K562 (cell line): Measurements from ENCODE around the gene CTDSPL. TPM values are rescaled to one million over a fixed set of nuclear protein-coding genes. Genes with fewer than 3 reads are reported as not detected.

Experiments used
- BHLHE40 ChIP-seq: IDR thresholded peaks from 2 replicates; pipeline ENCODE4 v1.6.1; 2011; ENCODE audit warnings: low read length, improper control_type of control experiment
- CBX8 ChIP-seq: fragments of 200-600 bp; sonication (generic); IDR thresholded peaks from 2 replicates; pipeline ENCODE4 v1.6.1; 2012; ENCODE audit warnings: borderline replicate concordance, mixed run types, low read depth, mild to moderate bottlenecking, moderate library complexity, mixed read lengths, low read length, control low read depth, inconsistent platforms; ENCODE audit not compliant: poor library complexity, severe bottlenecking; ENCODE audit errors: extremely low read depth
- CC2D1A ChIP-seq: fragments of 450-650 bp; IDR thresholded peaks from 2 replicates; pipeline ENCODE4 v1.6.1; 2017; ENCODE audit warnings: mild to moderate bottlenecking
- CEBPZ ChIP-seq: fragments of 150-350 bp; IDR thresholded peaks from 2 replicates; pipeline ENCODE4 v1.6.1; 2014; ENCODE audit warnings: low read depth, mild to moderate bottlenecking, low read length, borderline replicate concordance
- ESRRB ChIP-seq: fragments of 250-450 bp; sonication (Bioruptor Pico); IDR thresholded peaks from 2 replicates; pipeline ENCODE4 v1.5.0; 2020; ENCODE audit warnings: mild to moderate bottlenecking, moderate library complexity, borderline replicate concordance
- ETV5 ChIP-seq: sonication (generic); formaldehyde crosslinking; IDR thresholded peaks from 2 replicates; pipeline ENCODE4 v1.4.0; 2020; ENCODE audit warnings: low read depth, mild to moderate bottlenecking, missing genetic modification reagents
- FOXM1 ChIP-seq, 2 experiments: fragments of 450-650 bp in 1 of 2; sonication (generic) in 1 of 2; formaldehyde crosslinking in 1 of 2; IDR thresholded peaks; 2 replicates each; pipeline versions ENCODE4 v1.6.1 to v1.9.0; 2017 to 2022; ENCODE audit warnings: low read depth in 2 of 2, mild to moderate bottlenecking in 2 of 2, missing genetic modification reagents in 1 of 2, moderate library complexity in 1 of 2
- HNRNPK ChIP-seq: fragments of 200-400 bp; formaldehyde crosslinking; IDR thresholded peaks from one replicate; pipeline ENCODE4 v1.6.1; 2018; ENCODE audit warnings: mild to moderate bottlenecking, low read depth, low read length; ENCODE audit not compliant: poor library complexity, severe bottlenecking
- MNT ChIP-seq, 2 experiments: fragments of 450-650 bp; conservative IDR thresholded peaks; 2 replicates each; pipeline ENCODE4 v1.6.1; 2017; ENCODE audit warnings: mild to moderate bottlenecking in 2 of 2, moderate library complexity in 2 of 2
- NCOA1 ChIP-seq: fragments of 450-650 bp; IDR thresholded peaks from 2 replicates; pipeline ENCODE4 v1.6.1; 2016; ENCODE audit warnings: low read depth
- PML ChIP-seq: IDR thresholded peaks from 2 replicates; pipeline ENCODE4 v1.6.1; 2012; ENCODE audit warnings: low read length, inconsistent platforms
- POLR2H ChIP-seq: IDR thresholded peaks from 2 replicates; pipeline ENCODE4 v1.6.1; 2016; ENCODE audit warnings: missing genetic modification characterization, low read depth, mild to moderate bottlenecking, control low read depth, missing compliant biosample characterization, moderate library complexity
- PTBP1 ChIP-seq: fragments of 200-400 bp; formaldehyde crosslinking; IDR thresholded peaks from 2 replicates; pipeline ENCODE4 v1.6.1; 2017; ENCODE audit warnings: low read depth, low read length
- RFX1 ChIP-seq: fragments of 450-650 bp; IDR thresholded peaks from 2 replicates; pipeline ENCODE4 v1.6.1; 2016; ENCODE audit warnings: mild to moderate bottlenecking, moderate library complexity
- TEAD4 ChIP-seq, 2 experiments: sonication (generic) in 1 of 2; formaldehyde crosslinking in 1 of 2; IDR thresholded peaks; 2 replicates each; pipeline versions ENCODE4 v1.6.1 to v1.8.0; 2012 to 2022; ENCODE audit warnings: borderline replicate concordance in 1 of 2, inconsistent platforms in 1 of 2, low read length in 1 of 2, mild to moderate bottlenecking in 1 of 2, missing genetic modification reagents in 1 of 2
- TGIF2 ChIP-seq: sonication (generic); formaldehyde crosslinking; IDR thresholded peaks from 2 replicates; pipeline ENCODE4 v1.8.1; 2022; ENCODE audit warnings: mild to moderate bottlenecking, missing genetic modification reagents, moderate library complexity
- TRIM28 ChIP-seq: fragments of 450-650 bp; IDR thresholded peaks from 2 replicates; pipeline ENCODE4 v1.6.1; 2017
- USF2 ChIP-seq: sonication (generic); formaldehyde crosslinking; IDR thresholded peaks from 2 replicates; pipeline ENCODE4 v1.5.0; 2020; ENCODE audit warnings: missing genetic modification reagents
- VEZF1 ChIP-seq: fragments of 200-800 bp; sonication (Bioruptor generic); IDR thresholded peaks from 2 replicates; pipeline ENCODE4 v1.6.1; 2017; ENCODE audit warnings: missing genetic modification characterization, missing compliant biosample characterization
- ZNF124 ChIP-seq: sonication (generic); formaldehyde crosslinking; IDR thresholded peaks from 2 replicates; pipeline ENCODE4 v1.8.1; 2022; ENCODE audit warnings: missing genetic modification reagents
- polyA plus RNA-seq, 8 experiments: library from polyadenylated mRNA; depleted of rRNA in 4 of 8; stranded (reverse) in 5 of 8; unstranded in 3 of 8; fragments of >200 nt; fragmentation: Nextera tagmentation in 2 of 8; fragmentation: Illumina TruSeq in 1 of 8; extraction: Ambion mirVana in 2 of 8; extraction: Trizol in 1 of 8; gene quantifications; 2 replicates each; pipeline versions ENCODE4 v1.2.1 to v1.2.3, GENCODE V29; 2011 to 2014; ENCODE audit warnings: inconsistent platforms in 1 of 8, missing spikeins in 1 of 8
- total RNA-seq, 7 experiments: library from RNA; depleted of rRNA in 6 of 7; stranded (reverse); fragments of >200 nt in 6 of 7; fragmentation: Illumina TruSeq in 2 of 7; extraction: Trizol in 2 of 7; gene quantifications; 2 replicates each; pipeline versions ENCODE4 v1.2.1 to v1.2.3, GENCODE V29; 2011 to 2021; ENCODE audit warnings: low replicate concordance in 1 of 7

Gene CTDSPL
- total and polyA plus RNA-seq, 9 of the 15 experiments (the other 6 are each of a cell fraction or from before 2014, with no cell fraction given): 5.1 to 19.3 (median 11.3) TPM

- TF ChIP-seq CC2D1A: no peak
- no peak for TF ChIP-seq MNT (conservative IDR thresholded peaks at IDR 0.05)
- no peak for TF ChIP-seq TEAD4 (IDR thresholded peaks at IDR 0.05; ENCODE audit: low read length)
- TF ChIP-seq TEAD4 (CRISPR knock-in tag; IDR thresholded peaks at IDR 0.05; ENCODE audit: borderline replicate concordance): no peak
- no peak for TF ChIP-seq TRIM28
- TF ChIP-seq FOXM1 (IDR thresholded peaks at IDR 0.05; ENCODE audit: low read depth): no peak
- no peak for TF ChIP-seq FOXM1 (CRISPR knock-in tag; IDR thresholded peaks at IDR 0.05; ENCODE audit: low read depth)
- no peak for TF ChIP-seq USF2 (CRISPR knock-in tag)
- TF ChIP-seq PTBP1: no peak
- no peak for TF ChIP-seq CBX8
- no peak for TF ChIP-seq CEBPZ
- TF ChIP-seq ETV5 (CRISPR knock-in tag): no peak
- no peak for TF ChIP-seq BHLHE40
- peak; percentile 46 for TF ChIP-seq VEZF1
- TF ChIP-seq ZNF124 (CRISPR knock-in tag): no peak
- no peak for TF ChIP-seq PML
- peak; percentile 90 for TF ChIP-seq RFX1
- no peak for TF ChIP-seq TGIF2 (CRISPR knock-in tag)
- peak; percentile 93 for TF ChIP-seq POLR2H (tag)
- no peak for TF ChIP-seq NCOA1
- TF ChIP-seq ESRRB: no peak
- no peak for TF ChIP-seq HNRNPK
Observed at GRCh38 chr3:37824090-37824953, 37.4 kb upstream of the CTDSPL start (continued).
